CD4-positive, CD25-positive, alpha-beta regulatory T cell (primary cell): ENCODE results near the gene TTC16. TPM values are rescaled to one million over a fixed set of nuclear protein-coding genes. Genes with fewer than 3 reads are reported as not detected.
"Not testable (repeated sequence)": the region's sequence is repeated elsewhere in the genome, so short reads cannot be mapped to it uniquely, and the experiment has no call there.

Source experiments
- ATAC-seq, 2 donors: fragments of 150-1000 bp; cut with Tn5 transposase; one replicate each; pipeline ENCODE4 v1.10.0; 2021; ENCODE audit warnings: low read depth in 2 of 2, moderate number of reproducible peaks in 2 of 2, moderate library complexity in 1 of 2
- DNase-seq, 3 donors: peaks; one replicate each; pipeline versions ENCODE4 v3.0.0 to v3.0.0-alpha.2; 2012 to 2022; ENCODE audit warnings: mixed read lengths in 1 of 3
- H3K27ac ChIP-seq: one replicate; pipeline ENCODE4 v1.7.0; 2013; ENCODE audit warnings: mild to moderate bottlenecking, low read length; ENCODE audit not compliant: insufficient read depth, poor library complexity, severe bottlenecking
- H3K27me3 ChIP-seq: one replicate; pipeline ENCODE4 v1.7.0; 2013; ENCODE audit warnings: low read length; ENCODE audit not compliant: control insufficient read depth, insufficient read depth
- H3K36me3 ChIP-seq: one replicate; pipeline ENCODE4 v1.7.0; 2013; ENCODE audit warnings: mild to moderate bottlenecking, low read length, moderate library complexity; ENCODE audit not compliant: control insufficient read depth, insufficient read depth
- H3K4me1 ChIP-seq: 2 replicates; pipeline ENCODE4 v1.7.0; 2013; ENCODE audit warnings: mild to moderate bottlenecking, low read length; ENCODE audit not compliant: insufficient read depth, control insufficient read depth, poor library complexity, severe bottlenecking
- H3K4me3 ChIP-seq: one replicate; pipeline ENCODE4 v1.7.0; 2013; ENCODE audit warnings: low read depth, mild to moderate bottlenecking, low read length, moderate library complexity
- H3K9me3 ChIP-seq, 2 experiments: 1 replicate in 1 of 2; 2 replicates in 1 of 2; pipeline ENCODE4 v1.7.0; 2013; ENCODE audit warnings: low read length in 2 of 2, mild to moderate bottlenecking in 1 of 2, moderate library complexity in 1 of 2; ENCODE audit not compliant: control insufficient read depth in 2 of 2
- H3K27ac Mint-ChIP-seq, 3 donors: one replicate each; pipeline ENCODE4 v1.8.0; 2020 to 2022; ENCODE audit warnings: mild to moderate bottlenecking in 3 of 3, mixed read lengths in 3 of 3, moderate library complexity in 2 of 3
- H3K27me3 Mint-ChIP-seq: one replicate; pipeline ENCODE4 v1.8.0; 2022; ENCODE audit warnings: mild to moderate bottlenecking, mixed read lengths
- H3K36me3 Mint-ChIP-seq: one replicate; pipeline ENCODE4 v1.8.0; 2020; ENCODE audit warnings: mixed read lengths
- H3K4me1 Mint-ChIP-seq, 4 donors: one replicate each; pipeline ENCODE4 v1.8.0; 2020 to 2022; ENCODE audit warnings: mixed read lengths in 4 of 4, mild to moderate bottlenecking in 1 of 4
- H3K4me3 Mint-ChIP-seq, 4 donors: one replicate each; pipeline ENCODE4 v1.8.0; 2020 to 2022; ENCODE audit warnings: mild to moderate bottlenecking in 4 of 4, mixed read lengths in 4 of 4, moderate library complexity in 3 of 4
- H3K9me3 Mint-ChIP-seq, 7 donors: one replicate each; pipeline ENCODE4 v1.8.0; 2020 to 2022; ENCODE audit warnings: mixed read lengths in 7 of 7, mild to moderate bottlenecking in 3 of 7, moderate library complexity in 2 of 7
- polyA plus RNA-seq, 4 donors: library from polyadenylated mRNA; unstranded; fragments of 300-500 nt; fragmentation: Illumina TruSeq; gene quantifications; one replicate each; pipeline ENCODE4 v1.2.3, GENCODE V29; 2021
- total RNA-seq: library from RNA; stranded (reverse); gene quantifications from one replicate; pipeline ENCODE4 v1.2.3, GENCODE V29; 2022

Gene TTC16
- total and polyA plus RNA-seq, 5 donors from 2014 or later: 0.28 to 1.7 (median 0.38) TPM; not detected in 2

DNA sequence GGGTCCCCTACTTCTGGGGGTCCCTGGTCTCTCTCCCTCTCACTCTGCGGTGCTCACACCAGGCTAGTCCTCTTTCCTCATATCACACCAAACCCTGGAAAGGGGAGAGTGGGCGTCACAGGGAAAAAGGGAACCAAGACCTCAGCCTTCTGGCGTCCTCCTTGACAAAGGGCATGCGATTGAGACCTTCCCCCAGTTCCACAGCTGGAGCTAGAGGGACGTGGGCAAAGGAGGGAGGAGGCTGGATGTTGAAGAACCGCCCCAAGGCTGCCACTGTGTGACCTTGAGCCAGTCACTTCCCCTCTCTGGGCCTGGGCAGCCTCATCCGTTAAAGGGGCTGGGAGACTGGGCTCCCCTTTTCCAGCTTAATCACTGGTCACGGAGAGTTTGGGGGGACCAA is 37.7 kb downstream of the TTC16 start:
- Histone ChIP-seq H3K27ac (no peak overlapping the region), H3K4me1 (no peaks in the 10 kb centered on the region), H3K36me3 (peaks cover 65% of the 10 kb centered on the region), H3K27me3 (no peaks in the 10 kb centered on the region), H3K4me3 (no peak overlapping the region), H3K9me3 (no peaks in the 10 kb centered on the region)
- ATAC-seq (no peak), DNase-seq (no peak)
- peaks cover 5 to 20% (median 9%) of the 10 kb centered on the region in 4 donors for H3K4me1 Mint-ChIP-seq
- peaks cover 19% of the 10 kb centered on the region for H3K36me3 Mint-ChIP-seq
- H3K9me3 Mint-ChIP-seq: no peaks in the 10 kb centered on the region
- H3K27me3 Mint-ChIP-seq: no peaks in the 10 kb centered on the region
- no peak overlapping the region for H3K27ac Mint-ChIP-seq
- no peak overlapping the region for H3K4me3 Mint-ChIP-seq

DNA sequence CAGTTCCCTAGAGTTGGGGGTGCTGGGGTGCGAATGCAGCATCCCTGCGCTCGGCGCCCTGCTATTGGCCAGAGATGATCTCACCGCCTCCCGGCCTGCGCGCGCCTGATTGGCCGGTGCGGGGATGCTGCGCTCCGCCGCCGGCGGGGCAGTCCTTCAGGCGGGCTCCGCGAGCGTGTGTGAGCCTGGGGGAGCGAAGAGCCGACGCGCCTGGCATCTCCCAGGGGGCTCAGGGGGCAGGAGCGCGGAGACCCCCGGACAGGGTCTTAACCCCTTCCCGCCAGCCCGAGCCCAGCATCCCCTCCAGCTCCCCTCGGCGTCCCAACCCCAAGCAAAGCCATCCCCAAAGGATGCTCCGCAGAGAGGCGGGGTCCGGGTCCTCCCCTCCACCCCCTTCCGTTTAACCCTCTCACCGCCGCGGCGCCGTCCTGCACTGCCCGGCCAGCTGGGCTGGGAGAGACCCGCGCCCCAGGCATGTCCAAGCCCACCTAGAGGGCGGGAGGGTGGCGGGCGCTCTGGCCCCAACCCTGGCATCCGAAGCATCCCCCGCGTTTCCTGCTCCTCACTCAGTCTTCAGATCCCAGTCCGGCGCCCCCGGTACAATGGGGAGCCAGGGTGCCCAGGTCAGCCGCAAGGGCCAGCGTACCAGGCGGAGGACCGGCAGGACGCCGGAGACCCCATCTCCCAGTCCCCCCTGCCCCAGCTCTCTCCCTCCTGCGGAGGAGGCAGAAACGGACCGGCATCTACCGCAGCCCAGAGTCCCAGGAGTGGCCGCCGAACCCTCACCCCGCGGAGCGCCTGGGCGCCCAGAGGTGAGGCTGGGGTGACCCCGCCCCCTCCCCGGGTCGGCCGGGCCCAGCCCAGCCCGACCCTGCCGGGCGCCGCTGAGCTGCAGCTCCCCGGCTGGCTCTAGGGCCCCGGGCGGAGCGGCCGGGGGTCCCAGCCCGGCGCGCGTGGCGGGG is 38.5 kb downstream of the TTC16 start:
- Mint-ChIP-seq H3K27me3 (no peaks in the 10 kb centered on the region), H3K36me3 (peaks cover 21% of the 10 kb centered on the region), H3K4me1 (peaks cover 5 to 24% (median 9%) of the 10 kb centered on the region in 4 donors), H3K27ac (no peak overlapping the region), H3K4me3 (no peak overlapping the region), H3K9me3 (no peaks in the 10 kb centered on the region)
- Histone ChIP-seq H3K4me1 (no peaks in the 10 kb centered on the region), H3K27me3 (no peaks in the 10 kb centered on the region), H3K9me3 (no peaks in the 10 kb centered on the region), H3K27ac (no peak overlapping the region), H3K36me3 (peaks cover 58% of the 10 kb centered on the region), H3K4me3 (no peak overlapping the region)
- DNase-seq: no peak
- no peak for ATAC-seq

DNA sequence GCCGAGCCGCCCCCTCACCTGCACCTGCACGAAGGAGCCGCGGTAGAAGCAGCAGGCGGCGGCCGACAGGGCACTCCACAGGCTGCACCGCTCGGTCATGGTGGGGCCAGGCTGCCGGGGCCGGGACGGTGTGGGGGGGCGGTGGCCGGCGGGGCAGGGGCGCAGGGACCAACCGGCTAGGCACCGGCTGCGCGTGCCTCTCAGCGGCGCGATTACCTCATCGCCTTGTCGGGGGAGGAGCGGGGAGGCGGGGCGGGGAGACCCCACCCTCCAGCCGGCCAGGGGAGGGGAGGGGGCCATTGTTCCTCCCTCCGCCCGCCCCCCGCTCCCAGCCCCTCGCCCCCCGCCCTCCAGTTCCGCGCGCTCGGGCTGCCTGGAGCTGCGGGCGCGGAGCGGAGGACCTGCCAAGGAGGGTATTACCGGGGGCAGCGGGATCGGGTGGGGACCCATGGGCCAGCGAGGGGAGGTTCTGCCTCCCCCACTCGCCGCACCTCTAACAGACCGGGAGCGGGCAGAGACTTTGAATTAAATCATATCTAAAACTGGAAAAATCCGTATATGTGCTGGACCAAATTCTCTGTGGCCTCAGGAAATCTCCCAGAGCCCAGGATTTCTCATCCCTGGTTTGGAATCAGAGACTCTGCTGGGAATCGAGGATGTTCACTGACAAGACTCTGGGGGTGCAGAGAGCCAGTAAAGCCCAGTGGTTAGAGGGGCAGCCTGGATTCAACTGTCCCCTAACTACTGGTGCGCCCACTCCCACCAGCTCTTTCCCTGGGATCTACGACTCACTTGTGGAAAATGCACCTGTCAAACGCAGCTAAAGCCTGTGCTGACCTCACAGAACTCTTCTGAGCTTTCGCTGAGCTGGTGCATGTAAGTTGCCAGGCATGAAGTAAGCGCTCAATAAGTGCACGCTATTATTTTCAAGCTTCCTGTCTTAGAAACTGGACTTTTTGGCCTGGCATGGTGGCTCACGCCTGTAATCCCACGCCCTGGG is 39.5 kb downstream of the TTC16 start:
- Histone ChIP-seq H3K9me3 (no peaks in the 10 kb centered on the region), H3K4me1 (peaks cover 2% of the 10 kb centered on the region), H3K27me3 (no peaks in the 10 kb centered on the region), H3K36me3 (peaks cover 54% of the 10 kb centered on the region), H3K27ac (no peak overlapping the region), H3K4me3 (no peak overlapping the region)
- DNase-seq: no peak
- peaks cover 17% of the 10 kb centered on the region for H3K36me3 Mint-ChIP-seq
- H3K27me3 Mint-ChIP-seq: no peaks in the 10 kb centered on the region
- no peaks in the 10 kb centered on the region for H3K9me3 Mint-ChIP-seq
- ATAC-seq: no peak
- H3K4me1 Mint-ChIP-seq: peaks cover 5 to 24% (median 9%) of the 10 kb centered on the region in 4 donors
- no peak overlapping the region for H3K27ac Mint-ChIP-seq
- H3K4me3 Mint-ChIP-seq: no peak overlapping the region

DNA sequence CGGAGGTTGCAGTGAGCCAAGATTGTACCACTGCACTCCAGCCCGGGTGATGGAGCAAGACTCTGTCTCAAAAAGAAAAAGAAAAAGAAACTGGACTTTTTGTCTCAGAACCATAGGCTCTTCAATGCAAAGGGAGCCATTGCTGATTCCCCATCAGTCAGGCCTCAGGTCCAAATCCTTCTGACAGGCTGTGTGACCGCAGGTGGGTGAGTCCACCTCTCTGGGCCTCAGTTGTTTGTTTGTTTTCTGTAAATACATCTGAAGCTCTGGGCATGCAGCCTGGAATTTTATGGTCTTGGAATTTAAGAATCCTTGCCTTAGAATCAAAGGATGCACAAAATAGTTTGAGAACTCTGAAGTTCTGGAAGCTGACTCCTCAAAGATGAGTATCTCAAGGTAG is 40.4 kb downstream of the TTC16 start:
- no peaks in the 10 kb centered on the region for H3K27me3 Mint-ChIP-seq
- Histone ChIP-seq H3K4me3 (no peak overlapping the region), H3K27me3 (no peaks in the 10 kb centered on the region), H3K27ac (no peak overlapping the region), H3K9me3 (no peaks in the 10 kb centered on the region), H3K4me1 (peaks cover 2% of the 10 kb centered on the region), H3K36me3 (peaks cover 54% of the 10 kb centered on the region)
- peaks cover 11% of the 10 kb centered on the region for H3K36me3 Mint-ChIP-seq
- peaks cover 0 to 24% (median 7%) of the 10 kb centered on the region in 4 donors for H3K4me1 Mint-ChIP-seq
- DNase-seq (no peak), ATAC-seq (no peak)
- no peak overlapping the region for H3K4me3 Mint-ChIP-seq
- no peak overlapping the region for H3K27ac Mint-ChIP-seq
- H3K9me3 Mint-ChIP-seq: no peaks in the 10 kb centered on the region

DNA sequence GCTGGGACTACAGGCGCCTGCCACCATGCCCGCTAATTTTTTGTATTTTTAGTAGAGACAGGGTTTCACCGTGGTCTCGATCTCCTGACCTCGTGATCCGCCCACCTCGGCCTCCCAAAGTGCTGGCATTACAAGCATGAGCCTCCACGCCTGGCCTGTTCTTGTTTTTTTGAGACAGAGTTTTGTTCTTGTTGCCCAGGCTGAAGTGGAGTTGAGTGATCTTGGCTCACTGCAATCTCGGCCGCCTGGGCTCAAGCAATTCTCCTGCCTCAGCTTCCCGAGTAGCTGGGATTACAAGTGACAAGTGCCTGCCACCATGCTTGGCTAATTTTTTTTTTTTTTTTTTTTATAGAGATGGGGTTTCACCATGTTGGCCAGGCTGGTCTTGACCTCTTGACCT is 40.9 kb downstream of the TTC16 start:
- H3K27me3 ChIP-seq, DNase-seq, H3K4me3 ChIP-seq, H3K9me3 Mint-ChIP-seq, H3K27me3 Mint-ChIP-seq, H3K4me3 Mint-ChIP-seq, H3K27ac ChIP-seq, ATAC-seq, H3K27ac Mint-ChIP-seq, H3K4me1 ChIP-seq, H3K36me3 Mint-ChIP-seq, H3K9me3 ChIP-seq: not testable (repeated sequence)
- peaks cover 0 to 29% (median 7%) of the 10 kb centered on the region in 4 donors for H3K4me1 Mint-ChIP-seq
- peaks cover 54% of the 10 kb centered on the region for H3K36me3 ChIP-seq

DNA sequence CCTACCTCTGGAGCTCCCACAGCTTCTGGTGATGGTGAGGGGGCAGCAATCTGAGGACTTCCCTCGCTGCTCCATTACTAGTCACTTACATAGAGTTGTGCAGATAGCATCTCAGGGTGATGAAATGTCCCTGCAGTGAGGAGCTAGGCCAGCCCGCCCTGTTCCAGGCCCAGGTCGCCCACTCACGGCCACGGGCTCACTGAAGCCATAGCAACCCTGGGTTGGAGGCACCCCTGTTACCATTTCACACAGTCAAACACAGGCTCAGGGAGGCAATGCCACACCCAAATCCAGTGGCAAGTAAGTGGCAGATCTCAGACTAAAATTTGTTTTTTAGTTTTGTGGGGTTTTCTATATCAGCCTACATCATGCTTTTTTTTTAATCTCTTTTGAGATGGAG is 43.0 kb downstream of the TTC16 start:
- Mint-ChIP-seq H3K27me3 (no peaks in the 10 kb centered on the region), H3K4me1 (peaks cover 8 to 40% (median 17%) of the 10 kb centered on the region in 4 donors), H3K36me3 (peaks cover 18% of the 10 kb centered on the region)

DNA sequence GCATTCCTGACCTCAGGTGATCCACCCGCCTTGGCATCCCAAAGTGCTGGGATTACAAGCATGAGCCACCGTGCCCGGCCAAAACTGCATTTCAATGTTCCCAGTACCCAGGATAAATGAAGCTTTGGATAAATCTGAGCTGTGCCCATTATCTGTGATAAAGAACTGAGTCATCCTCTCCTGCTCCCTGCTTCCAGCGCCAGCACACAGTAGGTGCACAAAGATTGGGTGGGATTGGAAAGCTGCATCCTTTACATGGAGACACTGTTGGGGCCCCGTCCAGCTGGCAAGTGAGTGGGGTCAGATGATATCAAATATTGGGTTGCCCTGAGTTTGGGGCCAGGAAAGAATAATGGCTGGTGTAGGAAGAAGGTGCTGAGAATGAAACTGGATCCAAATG is 45.2 kb downstream of the TTC16 start:
- Mint-ChIP-seq H3K4me3 (no peak overlapping the region), H3K27me3 (no peaks in the 10 kb centered on the region), H3K27ac (peak overlapping the region in 2 of 3 donors; percentile 20 to 59), H3K4me1 (peaks cover 9 to 57% (median 32%) of the 10 kb centered on the region in 4 donors), H3K9me3 (no peaks in the 10 kb centered on the region), H3K36me3 (peaks cover 27% of the 10 kb centered on the region)
- no peak for ATAC-seq
- Histone ChIP-seq H3K27ac (no peak overlapping the region), H3K27me3 (no peaks in the 10 kb centered on the region), H3K9me3 (no peaks in the 10 kb centered on the region), H3K36me3 (peaks cover 35% of the 10 kb centered on the region), H3K4me1 (peaks cover 17% of the 10 kb centered on the region), H3K4me3 (no peak overlapping the region)
- DNase-seq: no peak

More for the DNA sequence above, 43.0 kb downstream of the TTC16 start:
- Histone ChIP-seq H3K9me3 (no peaks in the 10 kb centered on the region), H3K4me1 (peaks cover 8% of the 10 kb centered on the region), H3K36me3 (peaks cover 41% of the 10 kb centered on the region), H3K4me3 (no peak overlapping the region), H3K27me3 (no peaks in the 10 kb centered on the region), H3K27ac (no peak overlapping the region)
- Mint-ChIP-seq H3K4me3 (no peak overlapping the region), H3K9me3 (no peaks in the 10 kb centered on the region), H3K27ac (peak overlapping the region in 2 of 3 donors; percentile 20 to 83)
- ATAC-seq (no peak), DNase-seq (no peak)
